Mucosa of stomach (tissue), 1 donor: ENCODE data around the gene BFSP1.

Experiments
- H3K27me3 ChIP-seq: one replicate; pipeline ENCODE4 v1.7.0; 2013; ENCODE audit warnings: mild to moderate bottlenecking, low read length; ENCODE audit not compliant: control insufficient read depth, insufficient read depth
- H3K36me3 ChIP-seq: one replicate; pipeline ENCODE4 v1.7.0; 2013; ENCODE audit warnings: low read length; ENCODE audit not compliant: control insufficient read depth, insufficient read depth
- H3K4me1 ChIP-seq: one replicate; pipeline ENCODE4 v1.7.0; 2013; ENCODE audit warnings: mild to moderate bottlenecking, low read length; ENCODE audit not compliant: control insufficient read depth, insufficient read depth
- H3K4me3 ChIP-seq: one replicate; pipeline ENCODE4 v1.7.0; 2013; ENCODE audit warnings: low read length
- H3K9ac ChIP-seq: one replicate; pipeline ENCODE4 v1.7.0; 2013; ENCODE audit warnings: mild to moderate bottlenecking, low read length, moderate library complexity
- H3K9me3 ChIP-seq: one replicate; pipeline ENCODE4 v1.7.0; 2013; ENCODE audit warnings: mild to moderate bottlenecking, low read length, moderate library complexity; ENCODE audit not compliant: control insufficient read depth
- donor health status: Pancreatic carcinoma.

The BFSP1 gene

DNA sequence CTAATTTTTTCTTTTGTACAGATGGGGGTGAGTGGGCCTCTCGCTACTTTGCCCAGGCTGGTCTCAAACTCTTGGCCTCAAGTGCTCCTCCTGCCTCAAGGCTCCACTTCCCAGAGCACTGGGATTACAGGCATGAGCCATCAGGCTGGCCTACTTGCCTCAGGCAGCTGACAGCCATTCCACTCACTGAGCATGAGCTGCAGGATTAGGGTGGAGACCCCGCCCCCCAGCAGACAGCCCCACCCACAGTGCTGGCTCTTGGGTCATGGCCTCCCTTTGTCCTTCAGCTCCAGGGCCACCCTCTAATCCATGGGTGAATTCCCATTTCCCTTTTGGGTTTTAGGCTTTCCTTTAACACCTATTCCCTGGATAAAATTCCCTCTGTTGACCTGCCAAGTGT, 82.1 kb downstream of the BFSP1 start:
- peaks cover 9% of the 10 kb centered on the region for H3K27me3 ChIP-seq
- H3K4me1 ChIP-seq: no peaks in the 10 kb centered on the region

DNA sequence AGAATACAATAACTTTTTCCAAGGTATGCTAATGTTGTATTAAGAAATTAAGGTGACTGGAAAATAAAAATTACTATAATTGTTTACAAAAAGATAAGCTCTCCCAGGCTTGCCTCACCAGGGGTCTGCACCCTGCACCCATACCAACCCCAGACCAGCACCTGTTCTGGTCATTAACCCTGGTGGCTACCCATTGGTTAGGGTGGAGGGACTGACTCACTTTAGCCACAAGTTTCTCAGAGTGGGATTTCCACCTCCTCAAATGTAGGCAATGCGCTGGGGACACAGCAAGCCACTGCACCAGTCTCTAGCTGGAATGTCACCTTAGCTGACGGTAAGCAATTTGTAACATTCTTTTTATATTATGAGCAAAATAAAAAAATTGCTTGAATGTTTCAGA, 83.1 kb downstream of the BFSP1 start:
- H3K9ac ChIP-seq: no peak overlapping the region
- H3K4me1 ChIP-seq: peaks cover 6% of the 10 kb centered on the region
- no peak overlapping the region for H3K4me3 ChIP-seq
- peaks cover 5% of the 10 kb centered on the region for H3K27me3 ChIP-seq
- no peaks in the 10 kb centered on the region for H3K36me3 ChIP-seq
- no peaks in the 10 kb centered on the region for H3K9me3 ChIP-seq

More for the DNA sequence above, 82.1 kb downstream of the BFSP1 start:
- no peaks in the 10 kb centered on the region for H3K9me3 ChIP-seq
- no peak overlapping the region for H3K4me3 ChIP-seq
- H3K9ac ChIP-seq: no peak overlapping the region
- no peaks in the 10 kb centered on the region for H3K36me3 ChIP-seq

DNA sequence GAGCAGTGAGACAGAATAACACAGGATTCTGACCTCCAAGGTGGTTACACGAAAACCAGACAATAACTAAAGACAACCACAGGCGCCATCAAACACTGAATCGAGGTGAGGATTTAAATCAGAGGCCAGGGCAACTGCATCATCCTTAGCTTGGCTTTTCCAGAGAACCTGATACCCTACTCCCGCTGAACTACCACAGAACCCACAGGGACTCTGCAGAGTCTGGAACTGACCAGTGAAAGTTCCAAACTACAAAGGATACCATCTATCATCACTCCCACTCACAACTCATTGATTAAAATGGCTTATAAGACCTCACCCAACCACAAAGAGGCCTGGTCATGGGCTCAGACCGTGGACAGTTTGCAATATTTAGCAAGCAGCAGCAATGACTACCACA, 85.0 kb downstream of the BFSP1 start:
- no peak overlapping the region for H3K4me3 ChIP-seq

DNA sequence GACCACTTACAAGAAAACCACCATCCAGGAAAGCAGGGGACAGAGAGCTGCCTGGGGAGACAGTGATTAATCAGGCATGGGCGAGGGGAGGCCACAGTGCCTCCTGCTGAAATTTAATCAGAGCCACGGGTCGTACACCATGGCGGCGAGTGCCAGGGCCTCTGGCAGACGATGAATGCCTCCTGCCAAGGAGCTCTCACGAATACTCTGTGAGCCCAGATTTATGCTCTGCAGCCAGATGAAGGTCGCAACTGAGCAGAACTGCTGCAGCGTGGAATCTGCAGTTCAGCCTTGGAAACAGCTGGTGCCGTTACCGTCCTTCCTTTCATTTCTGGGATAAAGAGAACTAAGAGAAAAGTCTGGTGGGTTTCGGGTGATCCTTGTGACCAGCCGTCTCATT, 85.6 kb downstream of the BFSP1 start:
- Histone ChIP-seq H3K9me3 (no peaks in the 10 kb centered on the region), H3K27me3 (peaks cover 5% of the 10 kb centered on the region), H3K4me3 (no peak overlapping the region), H3K4me1 (peaks cover 6% of the 10 kb centered on the region), H3K36me3 (no peaks in the 10 kb centered on the region), H3K9ac (no peak overlapping the region)

More for the DNA sequence above, 85.0 kb downstream of the BFSP1 start:
- no peak overlapping the region for H3K9ac ChIP-seq
- H3K4me1 ChIP-seq: peaks cover 6% of the 10 kb centered on the region
- H3K27me3 ChIP-seq: peaks cover 6% of the 10 kb centered on the region
- H3K9me3 ChIP-seq: no peaks in the 10 kb centered on the region
- H3K36me3 ChIP-seq: no peaks in the 10 kb centered on the region

DNA sequence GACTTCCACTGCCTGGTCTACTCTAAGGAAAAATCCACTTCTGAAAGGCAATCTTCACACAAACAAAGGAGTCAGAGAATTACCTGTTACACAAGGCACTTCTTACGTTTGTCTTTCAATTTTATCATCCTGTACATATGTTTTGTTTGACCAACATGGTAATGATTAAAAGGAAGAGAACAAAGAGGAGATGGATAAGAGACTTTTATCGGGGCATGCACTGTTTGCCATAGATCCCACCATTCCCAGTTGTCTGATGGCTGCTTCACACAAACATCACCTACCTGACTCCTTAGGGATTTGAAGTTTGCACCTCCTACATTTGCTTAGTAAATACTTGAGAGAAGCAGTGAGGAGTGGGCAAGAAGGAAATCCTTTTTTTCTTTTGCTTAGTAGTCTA, 87.1 kb downstream of the BFSP1 start:
- Histone ChIP-seq H3K9ac (no peak overlapping the region), H3K9me3 (no peaks in the 10 kb centered on the region), H3K4me3 (no peak overlapping the region), H3K27me3 (peaks cover 5% of the 10 kb centered on the region), H3K36me3 (no peaks in the 10 kb centered on the region), H3K4me1 (peaks cover 6% of the 10 kb centered on the region)
